ENCODE results near the gene SEMA4A.

- TF ChIP-seq POLR2A (IDR thresholded peaks at IDR 0.05): no peak
- no peak for TF ChIP-seq CTCF (IDR thresholded peaks at IDR 0.05)
These were observed 7.4 kb downstream of the SEMA4A start for GRCh38 chr1:156160743-156161171.
